Measurements from ENCODE around the gene KANSL2.
"Not testable (repeated sequence)": the region's sequence is repeated elsewhere in the genome, so short reads cannot be mapped to it uniquely, and the experiment has no call there.

Gene KANSL2, protein sequence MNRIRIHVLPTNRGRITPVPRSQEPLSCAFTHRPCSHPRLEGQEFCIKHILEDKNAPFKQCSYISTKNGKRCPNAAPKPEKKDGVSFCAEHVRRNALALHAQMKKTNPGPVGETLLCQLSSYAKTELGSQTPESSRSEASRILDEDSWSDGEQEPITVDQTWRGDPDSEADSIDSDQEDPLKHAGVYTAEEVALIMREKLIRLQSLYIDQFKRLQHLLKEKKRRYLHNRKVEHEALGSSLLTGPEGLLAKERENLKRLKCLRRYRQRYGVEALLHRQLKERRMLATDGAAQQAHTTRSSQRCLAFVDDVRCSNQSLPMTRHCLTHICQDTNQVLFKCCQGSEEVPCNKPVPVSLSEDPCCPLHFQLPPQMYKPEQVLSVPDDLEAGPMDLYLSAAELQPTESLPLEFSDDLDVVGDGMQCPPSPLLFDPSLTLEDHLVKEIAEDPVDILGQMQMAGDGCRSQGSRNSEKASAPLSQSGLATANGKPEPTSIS

DNA sequence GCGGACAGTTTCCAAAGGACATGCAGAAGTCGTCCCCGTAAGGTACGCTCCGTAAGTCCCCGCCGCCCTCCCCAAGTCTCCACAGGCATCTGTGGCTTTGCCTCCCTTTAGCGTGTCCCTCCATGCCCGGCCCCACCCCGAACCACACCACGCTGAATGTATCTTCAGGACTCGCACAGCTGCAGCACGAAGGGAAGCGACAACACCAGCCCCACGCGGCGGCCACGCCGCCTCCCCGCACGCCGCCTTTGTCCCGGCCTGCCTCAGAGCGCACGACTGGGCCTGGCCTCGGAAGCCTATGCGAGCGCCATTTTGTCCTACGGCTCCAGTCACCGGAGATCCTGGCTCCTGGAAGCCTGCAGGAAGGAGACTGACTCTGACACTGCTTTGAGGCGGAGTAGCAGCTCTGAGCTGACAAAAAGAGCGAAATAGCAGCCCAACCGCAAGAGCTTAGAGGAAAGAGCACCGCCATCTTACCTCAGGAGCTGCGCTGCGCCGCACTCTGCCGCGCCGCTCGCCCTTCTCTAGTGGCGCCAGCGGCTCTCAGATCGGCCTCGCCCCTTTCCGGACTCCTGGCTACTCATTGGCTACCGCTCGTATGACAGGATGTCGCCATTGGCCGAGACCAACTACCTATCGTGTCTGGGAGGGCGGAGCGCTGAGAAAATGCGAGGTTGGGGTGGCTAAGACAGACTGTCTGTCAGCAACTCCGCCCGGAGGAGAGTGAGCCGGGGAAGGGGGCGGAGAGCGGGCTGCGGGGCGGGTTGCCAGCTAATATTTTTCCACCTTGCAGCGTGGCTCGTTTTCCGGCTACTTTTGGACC is at the start of gene KANSL2:
Gene KANSL2, minus strand, starts transcription at position 529 of the 823 bp plus-strand sequence. CDS start 606 bp downstream, outside the sequence.
- peak; percentile 93 to 94 for DNase-seq (ENCODE audit: low read depth in 2 of 2)

DNA sequence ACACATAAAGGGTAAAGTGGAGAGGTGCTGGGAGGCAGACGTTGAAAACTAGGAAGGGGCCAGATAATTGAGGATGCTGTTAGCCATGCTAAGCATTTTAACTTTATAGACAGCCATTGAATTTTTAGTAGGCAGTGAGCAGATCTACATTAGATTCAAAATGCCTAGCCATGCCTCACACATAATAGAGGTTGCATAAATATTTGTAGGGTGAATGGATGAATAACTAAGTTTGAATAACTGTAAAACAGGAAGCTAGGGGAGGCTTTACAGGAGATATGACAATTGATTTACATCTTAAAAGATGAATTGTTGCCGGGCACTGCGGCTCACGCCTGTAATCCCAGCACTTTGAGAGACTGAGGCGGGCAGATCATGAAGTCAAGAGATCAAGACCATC is 46.8 kb upstream of the KANSL2 start:
- no peak for DNase-seq (ENCODE audit: low read depth in 2 of 2)

DNA sequence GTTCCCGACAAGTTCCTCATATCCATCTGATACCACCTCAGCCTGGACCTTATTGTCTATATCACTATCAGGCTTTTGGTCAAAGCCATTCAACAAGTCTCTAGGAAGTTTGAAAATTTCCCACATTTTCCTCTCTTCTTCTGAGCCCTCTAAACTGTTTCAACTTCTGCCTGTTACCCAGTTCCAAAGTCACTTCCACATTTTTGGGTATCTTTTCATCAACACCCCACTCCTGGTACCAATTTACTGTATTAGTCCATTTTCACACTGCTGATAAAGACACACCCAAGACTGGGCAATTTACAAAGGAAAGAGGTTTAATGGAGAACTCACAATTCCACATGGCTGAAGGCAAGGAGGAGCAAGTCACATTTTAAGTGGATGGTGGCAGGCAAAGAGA is 38.7 kb upstream of the KANSL2 start:
- not testable (repeated sequence) for DNase-seq (ENCODE audit: low read depth in 2 of 2)

DNA sequence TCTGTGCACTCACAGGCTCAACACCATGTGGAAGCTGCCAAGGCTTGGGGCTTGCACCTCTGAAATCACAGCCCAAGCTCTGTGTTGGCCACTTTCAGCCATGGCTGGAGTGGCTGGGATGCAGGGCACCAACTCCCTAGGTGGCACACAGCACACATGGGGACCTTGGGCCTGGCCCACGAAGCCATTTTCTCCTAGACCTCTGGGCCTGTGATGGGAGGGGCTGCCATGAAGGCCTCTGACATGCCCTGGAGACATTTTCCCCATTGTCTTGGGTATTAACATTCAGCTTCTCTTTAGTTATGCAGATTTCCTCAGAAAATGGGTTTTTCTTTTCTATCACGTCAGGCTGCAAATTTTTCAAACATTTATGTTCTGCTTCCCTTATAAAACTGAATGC is 38.1 kb upstream of the KANSL2 start:
- DNase-seq (ENCODE audit: low read depth in 2 of 2) = not testable (repeated sequence)

DNA sequence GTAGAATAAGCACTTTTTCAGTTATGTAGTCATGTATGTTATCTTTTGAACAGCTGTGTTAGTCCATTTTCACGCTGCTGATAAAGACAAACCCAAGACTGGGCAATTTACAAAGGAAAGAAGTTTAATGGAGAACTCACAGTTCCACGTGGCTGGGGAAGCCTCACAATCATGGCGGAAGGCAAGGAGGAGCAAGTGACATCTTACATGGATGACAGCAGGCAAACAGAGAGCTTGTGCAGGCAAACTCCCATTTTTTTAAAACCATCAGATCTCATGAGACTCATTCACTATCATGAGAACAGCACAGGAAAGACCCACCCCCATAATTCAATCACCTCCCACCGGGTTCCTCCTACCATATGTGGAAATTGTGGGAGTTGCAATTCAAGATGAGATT is 37.0 kb upstream of the KANSL2 start:
- not testable (repeated sequence) for DNase-seq (ENCODE audit: low read depth in 2 of 2)

DNA sequence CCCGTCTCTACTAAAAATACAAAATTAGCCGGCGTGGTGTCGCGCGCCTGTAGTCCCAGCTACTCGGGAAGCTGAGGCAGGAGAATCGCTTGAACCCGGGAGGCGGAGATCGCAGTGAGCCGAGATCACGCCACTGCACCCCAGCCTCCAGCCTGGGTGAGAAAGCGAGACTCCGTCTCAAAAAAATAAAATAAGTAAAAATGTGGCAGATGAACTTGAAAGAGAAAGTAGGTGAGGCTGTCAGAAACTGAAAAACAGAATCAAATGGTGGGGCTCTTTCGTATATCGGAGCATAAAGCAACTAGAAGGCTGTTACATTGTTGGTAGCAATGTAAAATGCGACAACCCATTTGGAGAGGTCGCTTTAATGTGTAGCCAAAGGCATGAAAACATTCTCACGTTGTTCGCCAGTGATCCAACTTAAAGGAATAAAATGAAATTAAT is 35.2 kb upstream of the KANSL2 start:
- no peak for DNase-seq (ENCODE audit: low read depth in 2 of 2)

DNA sequence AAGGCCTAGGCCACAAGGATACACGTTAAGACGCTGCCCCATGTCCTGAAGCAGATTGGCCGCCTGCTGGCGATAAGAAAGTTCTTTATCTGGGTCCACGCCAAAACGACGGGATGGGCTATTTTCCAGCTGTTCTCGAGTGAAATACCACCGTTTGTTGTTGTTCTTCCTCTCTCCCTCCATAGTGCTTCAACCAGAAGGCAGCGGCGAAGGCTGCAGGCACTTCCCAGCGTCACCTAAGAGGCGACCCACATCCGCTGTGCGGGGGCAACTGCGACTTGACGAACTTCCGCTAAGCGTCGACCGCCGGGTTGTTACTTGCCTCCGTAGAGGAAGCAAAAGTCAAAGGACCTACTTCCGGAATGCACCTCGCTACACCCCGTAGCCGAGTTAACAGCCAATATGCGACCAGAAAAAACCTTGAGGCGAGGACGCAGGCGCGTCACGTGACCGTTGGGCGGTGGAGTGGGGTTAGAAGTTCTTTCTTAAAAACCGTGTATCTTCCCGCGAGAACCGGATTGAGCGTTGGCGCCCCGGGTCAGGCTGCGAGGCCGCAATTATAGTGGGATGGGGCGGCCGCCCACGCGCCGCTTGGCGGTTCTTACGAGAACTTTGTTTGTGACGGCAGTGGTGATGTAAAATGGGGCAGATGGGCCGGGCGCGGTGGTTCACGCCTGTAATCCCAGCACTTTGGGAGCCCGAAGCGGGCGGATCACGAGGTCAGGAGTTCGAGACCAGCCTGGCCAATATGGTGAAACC is 34.6 kb upstream of the KANSL2 start, which contains the start of gene CCNT1:
Gene CCNT1, minus strand, starts transcription at position 215 of the 759 bp plus-strand sequence. Its CDS starts 32 bp downstream, at position 183.
- DNase-seq (ENCODE audit: low read depth in 2 of 2) = peak; percentile 95 to 96

DNA sequence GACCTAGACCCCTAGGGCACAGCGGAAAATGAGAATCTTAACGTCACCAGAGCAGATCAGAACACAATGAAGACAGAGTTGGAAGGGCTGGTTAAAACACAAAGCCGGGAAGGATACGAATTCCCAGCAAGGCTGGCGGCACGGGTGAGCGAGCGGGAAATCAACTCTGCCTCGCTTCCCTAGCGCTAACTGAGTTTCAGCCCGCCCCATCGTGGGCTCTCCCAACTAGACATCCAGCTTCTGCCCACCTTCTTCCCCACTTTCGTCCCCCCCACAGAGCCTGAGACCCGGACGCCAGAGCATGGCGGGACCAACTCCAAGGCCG is 34.1 kb upstream of the KANSL2 start:
- no peak for DNase-seq (ENCODE audit: low read depth in 2 of 2)

DNA sequence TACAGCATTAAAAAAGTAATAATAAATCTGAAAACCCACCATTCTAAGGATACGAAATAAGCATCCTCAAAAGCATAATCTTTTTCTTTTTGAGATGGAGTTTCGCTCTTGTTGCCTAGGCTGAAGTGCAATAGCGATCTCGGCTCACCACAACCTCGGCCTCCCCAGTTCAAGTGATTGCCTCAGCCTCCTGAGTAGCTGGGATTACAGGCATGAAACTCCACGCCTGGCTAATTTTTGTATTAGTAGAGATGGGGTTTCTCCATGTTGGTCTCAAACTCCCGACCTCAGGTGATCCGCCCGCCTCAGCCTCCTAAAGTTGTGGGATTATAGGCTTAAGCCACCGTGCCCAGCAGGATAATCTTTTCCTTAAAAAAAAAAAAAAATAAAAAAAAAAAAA is 30.2 kb upstream of the KANSL2 start:
- no peak for DNase-seq (ENCODE audit: low read depth in 2 of 2)

DNA sequence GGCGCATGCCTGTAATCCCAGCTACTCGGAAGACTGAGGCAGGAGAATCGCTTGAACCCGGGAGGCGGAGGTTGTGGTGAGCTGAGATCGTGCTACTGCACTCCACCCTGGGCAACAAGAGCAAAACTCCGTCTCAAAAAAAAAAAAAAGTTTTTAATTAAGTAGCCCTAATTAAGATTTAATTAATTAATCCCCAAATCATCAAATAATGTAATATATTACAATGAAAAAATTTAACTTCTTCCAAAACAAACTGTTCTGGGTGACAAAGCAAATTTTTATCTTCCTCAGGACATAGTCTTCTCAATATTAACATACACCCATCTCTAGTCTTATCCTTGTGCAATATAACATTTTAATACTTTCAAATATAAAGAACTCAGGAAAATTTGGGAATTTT is 16.8 kb upstream of the KANSL2 start:
- not testable (repeated sequence) for DNase-seq (ENCODE audit: low read depth in 2 of 2)

DNA sequence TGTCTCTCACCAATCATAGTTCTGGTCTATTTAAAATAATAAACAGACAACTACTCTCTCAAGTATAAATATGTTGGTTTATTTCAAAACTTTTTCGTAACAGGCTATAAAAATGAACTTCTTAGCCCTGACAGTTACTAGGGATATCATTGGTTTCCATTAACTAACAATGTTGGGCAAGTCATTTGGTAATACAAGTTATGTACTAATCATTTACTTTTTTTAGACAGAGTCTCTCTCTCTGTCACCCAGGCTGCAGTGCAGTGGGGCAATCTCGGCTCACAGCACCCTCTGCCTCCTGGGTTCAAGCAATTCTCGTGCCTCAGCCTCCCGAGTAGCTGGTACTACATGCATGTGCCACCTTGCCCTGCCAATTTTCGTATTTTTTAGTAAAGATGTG is 14.6 kb upstream of the KANSL2 start:
- no peak for DNase-seq (ENCODE audit: low read depth in 2 of 2)

DNA sequence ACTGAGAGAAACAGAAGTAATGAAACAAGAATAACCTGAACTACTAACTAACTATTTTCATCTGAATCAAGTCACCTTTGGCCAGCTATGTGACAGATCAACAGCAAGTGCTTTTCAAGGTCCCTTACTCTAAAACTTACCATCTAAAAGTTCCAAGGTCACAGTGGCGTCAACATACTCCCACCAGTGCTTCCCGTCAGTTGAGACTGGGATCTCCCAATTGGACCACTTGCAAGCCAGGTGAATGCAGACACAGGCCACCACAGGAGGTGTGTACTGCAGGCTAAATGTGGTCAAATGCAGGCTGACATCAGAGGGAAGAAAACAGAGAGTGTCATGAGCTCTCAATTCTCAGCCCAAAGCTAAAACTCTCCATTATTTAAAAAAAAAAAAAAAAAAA is 13.8 kb upstream of the KANSL2 start:
- DNase-seq (ENCODE audit: low read depth in 2 of 2) = no peak

DNA sequence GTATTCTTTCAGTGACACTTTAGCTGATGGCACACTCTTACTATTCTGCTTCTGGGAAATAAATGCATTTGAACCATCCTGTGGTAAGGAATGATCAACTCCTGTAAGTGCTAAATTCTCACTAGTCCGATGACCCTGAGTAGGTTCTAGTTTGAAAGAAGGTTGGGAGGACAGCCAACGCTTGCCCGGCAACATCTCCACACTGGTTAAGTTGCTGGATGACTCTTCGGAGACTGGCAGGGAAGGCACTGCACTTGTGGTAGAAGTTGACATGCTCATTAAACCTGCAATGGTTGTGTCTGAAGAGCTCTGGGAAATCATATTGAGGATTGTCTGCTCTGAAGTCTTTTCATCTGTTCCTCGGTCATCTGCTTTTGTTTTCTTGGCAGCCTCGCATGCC is 12.0 kb upstream of the KANSL2 start:
- DNase-seq (ENCODE audit: low read depth in 2 of 2) = no peak

DNA sequence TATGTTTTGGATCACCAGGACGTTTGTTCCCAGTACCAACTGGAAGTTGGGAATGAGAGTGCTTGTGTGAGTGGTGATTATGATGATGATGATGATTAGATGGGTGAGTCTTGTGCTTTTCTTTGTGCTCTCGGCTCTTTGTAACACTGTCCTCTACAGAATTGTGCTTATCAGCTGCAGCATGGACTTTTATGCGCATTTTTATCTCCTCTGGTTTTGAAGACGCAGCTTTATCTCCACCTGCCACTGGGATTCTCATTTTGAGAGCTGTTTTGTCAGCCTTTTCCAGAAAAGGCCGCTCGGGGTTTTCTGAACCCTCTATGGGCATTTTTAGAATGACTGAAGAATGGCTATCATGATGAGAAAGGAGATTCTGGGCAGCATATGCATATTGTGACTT is 11.5 kb upstream of the KANSL2 start:
- no peak for DNase-seq (ENCODE audit: low read depth in 2 of 2)

DNA sequence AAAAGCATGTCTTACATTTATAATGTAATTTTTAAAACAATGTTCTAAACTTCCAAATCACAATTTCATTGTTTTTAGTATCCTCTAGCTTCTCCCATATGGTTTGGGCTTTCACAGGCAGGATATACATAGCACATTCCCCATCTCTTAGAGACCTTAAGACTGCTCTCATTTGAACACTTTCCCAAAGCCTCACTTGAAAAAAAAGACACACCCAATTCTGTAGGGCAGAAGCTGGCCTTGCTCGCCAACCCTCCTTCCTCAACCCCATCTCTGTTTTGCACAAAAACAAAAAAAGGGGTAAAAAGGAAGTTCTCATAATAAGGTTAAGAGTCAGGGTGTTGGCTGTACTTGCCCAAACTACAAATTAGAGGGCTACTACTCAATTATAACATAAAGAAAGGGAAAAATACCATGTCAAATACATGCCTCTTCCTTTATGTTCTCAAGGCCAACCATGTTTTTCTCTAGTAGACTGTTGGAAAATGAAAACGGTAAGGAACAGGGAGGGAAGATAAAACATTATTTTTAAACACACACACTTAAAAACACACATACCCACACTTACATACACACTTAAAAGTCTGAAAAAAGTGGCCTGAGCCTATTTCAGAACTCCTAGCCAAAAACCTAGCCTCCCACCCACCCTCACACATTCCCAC is 9.9 kb upstream of the KANSL2 start:
- no peak for DNase-seq (ENCODE audit: low read depth in 2 of 2)

DNA sequence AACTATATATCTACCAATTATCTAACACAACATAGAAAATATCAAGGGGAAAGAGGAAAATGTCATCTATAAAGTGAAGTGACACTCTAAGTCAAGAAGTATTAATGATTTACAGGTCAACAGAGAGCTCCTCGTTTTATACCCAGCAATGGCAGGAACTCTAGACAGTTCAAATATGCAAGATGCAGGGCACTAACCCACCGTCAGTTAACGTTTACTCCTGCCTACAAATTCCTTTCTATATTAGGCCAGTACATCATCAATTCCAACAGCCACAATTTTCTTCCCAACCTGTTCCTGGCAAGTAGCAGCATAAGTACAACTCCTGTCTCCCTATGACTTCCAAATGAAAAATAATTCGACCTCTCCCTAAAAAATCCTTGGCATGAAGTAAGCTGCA is 9.0 kb upstream of the KANSL2 start:
- DNase-seq (ENCODE audit: low read depth in 2 of 2) = no peak

DNA sequence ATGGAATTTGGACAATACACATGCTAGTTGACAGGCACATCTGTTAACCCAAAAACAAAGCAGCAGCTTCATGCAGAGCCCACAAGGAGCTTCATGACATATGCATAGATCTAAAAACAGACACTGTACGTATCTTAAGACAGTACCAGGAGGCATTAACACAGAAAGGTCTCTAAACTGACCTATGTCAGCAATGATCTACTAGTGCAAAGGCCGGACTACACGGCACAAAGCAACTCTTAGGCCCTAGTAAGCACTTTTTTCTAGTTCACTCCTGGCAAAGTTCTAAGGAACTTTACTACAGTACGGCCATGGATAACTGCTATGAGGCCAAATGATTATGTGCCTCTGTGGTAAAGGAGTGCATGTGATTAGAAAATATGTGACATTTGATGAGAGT is 8.4 kb upstream of the KANSL2 start:
- no peak for DNase-seq (ENCODE audit: low read depth in 2 of 2)

DNA sequence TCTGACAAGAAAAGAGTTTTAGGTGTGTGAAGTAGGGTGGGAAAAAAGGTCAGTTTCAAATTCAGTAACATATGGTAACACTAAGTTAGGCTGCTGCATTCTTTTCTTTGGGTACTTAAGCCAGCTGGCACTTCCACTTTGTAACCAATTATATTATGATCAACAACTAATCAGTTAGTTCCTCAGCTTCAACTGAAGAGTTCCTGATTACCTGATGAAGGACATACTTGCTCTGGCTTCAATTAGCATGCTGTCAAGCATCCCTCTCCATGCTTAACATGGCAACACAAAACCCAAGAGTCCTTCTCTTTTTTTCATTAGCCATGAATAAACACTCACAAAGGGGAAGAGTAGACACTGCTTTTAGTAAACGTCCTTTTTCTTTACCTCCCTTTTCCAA is 6.8 kb upstream of the KANSL2 start:
- DNase-seq (ENCODE audit: low read depth in 2 of 2) = no peak

DNA sequence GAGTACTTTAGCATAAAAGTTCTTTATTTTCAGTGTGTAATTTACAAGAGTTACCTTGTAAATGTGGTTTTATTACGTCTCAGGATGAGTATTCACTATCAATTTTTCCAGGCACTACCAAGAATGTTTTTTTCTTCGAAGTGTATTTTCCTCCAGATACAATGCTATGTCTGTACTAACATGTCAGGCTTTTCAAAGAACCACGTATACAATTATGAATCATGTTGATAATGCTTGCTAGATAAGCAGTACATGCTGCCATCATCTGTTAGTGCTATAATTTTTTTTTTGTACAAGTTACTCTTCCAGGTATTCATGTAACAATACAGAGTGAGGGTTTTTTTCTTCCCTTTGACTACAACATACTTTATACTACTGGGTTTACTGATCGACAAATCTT is 5.6 kb upstream of the KANSL2 start:
- no peak for DNase-seq (ENCODE audit: low read depth in 2 of 2)

DNA sequence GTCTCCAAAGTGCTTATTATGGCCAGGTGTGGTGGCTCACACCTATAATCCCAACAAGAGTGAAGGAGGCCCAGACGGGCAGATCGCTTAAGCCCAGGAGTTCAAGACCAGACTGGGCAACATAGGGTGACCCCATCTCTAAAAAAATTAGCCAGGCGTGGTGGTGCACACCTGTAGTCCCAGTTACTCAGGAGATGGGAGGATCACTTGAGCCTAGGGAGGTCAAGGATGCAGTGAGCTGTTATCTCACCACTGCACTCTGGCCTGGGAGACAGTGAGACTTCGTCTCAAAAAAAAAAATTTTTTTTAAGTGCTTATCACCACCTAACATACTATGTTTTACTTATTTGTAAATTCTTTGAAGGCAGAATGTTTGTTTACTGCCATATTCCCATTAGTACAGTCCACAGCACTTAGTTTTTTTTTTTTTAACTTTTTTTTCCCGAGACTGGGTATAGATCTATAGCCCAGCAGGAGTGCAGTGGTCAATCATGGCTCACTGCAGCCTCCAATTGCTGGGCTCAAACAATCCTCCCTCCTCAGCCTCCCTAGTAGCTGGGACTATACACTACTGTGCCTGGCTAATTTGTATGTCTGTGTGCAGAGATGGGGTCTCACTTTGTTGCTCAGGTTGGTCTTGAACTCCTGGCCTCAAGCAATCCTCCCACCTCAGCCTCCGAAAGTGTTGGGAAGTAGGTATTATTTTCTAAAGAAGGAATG is 4.7 kb upstream of the KANSL2 start:
- DNase-seq (ENCODE audit: low read depth in 2 of 2) = no peak

Measured in stimulated activated CD8-positive, alpha-beta memory T cell treated with anti-CD3 and anti-CD28 coated beads, Interleukin-7, amount 100 ng/mL, for 1 hour (primary cell).